Parathyroid adenoma (tissue), 2 donors: ENCODE measurements around the gene CYBRD1.

Experiments used
- H2AFZ ChIP-seq: fragments of 300-600 bp; sonication (generic); one replicate; pipeline ENCODE4 v1.7.0; 2017; ENCODE audit warnings: antibody characterized with exemption, mild to moderate bottlenecking
- H3K27ac ChIP-seq: fragments of 300-600 bp; sonication (generic); one replicate; pipeline ENCODE4 v1.7.0; 2017
- H3K27me3 ChIP-seq: fragments of 300-600 bp; sonication (generic); one replicate; pipeline ENCODE4 v1.7.0; 2017; ENCODE audit warnings: low read length; ENCODE audit not compliant: control insufficient read depth, insufficient read depth
- H3K36me3 ChIP-seq: fragments of 300-600 bp; sonication (generic); one replicate; pipeline ENCODE4 v1.7.0; 2017; ENCODE audit warnings: low read length; ENCODE audit not compliant: control insufficient read depth, insufficient read depth
- H3K4me1 ChIP-seq: fragments of 300-600 bp; sonication (generic); one replicate; pipeline ENCODE4 v1.7.0; 2017; ENCODE audit warnings: control low read depth
- H3K4me2 ChIP-seq: fragments of 300-600 bp; sonication (generic); one replicate; pipeline ENCODE4 v1.7.0; 2017; ENCODE audit warnings: low read length
- H3K4me3 ChIP-seq: fragments of 300-600 bp; sonication (generic); one replicate; pipeline ENCODE4 v1.7.0; 2017; ENCODE audit warnings: low read depth, low read length
- H3K79me2 ChIP-seq: fragments of 300-600 bp; sonication (generic); one replicate; pipeline ENCODE4 v1.7.0; 2017; ENCODE audit warnings: control low read depth
- H3K9ac ChIP-seq: fragments of 300-600 bp; sonication (generic); one replicate; pipeline ENCODE4 v1.7.0; 2017; ENCODE audit warnings: mild to moderate bottlenecking
- H3K9me3 ChIP-seq: fragments of 300-600 bp; sonication (generic); one replicate; pipeline ENCODE4 v1.7.0; 2017; ENCODE audit warnings: low read length; ENCODE audit not compliant: control insufficient read depth
- CTCF ChIP-seq: fragments of 300-600 bp; sonication (generic); IDR thresholded peaks from one replicate; pipeline ENCODE4 v1.7.0; 2017; ENCODE audit warnings: antibody characterized with exemption, mild to moderate bottlenecking
- donor health status: primary hyperparathyroidism.

CYBRD1 gene

GRCh38 chr2:171566057-171566456 lies 43.8 kb downstream of the CYBRD1 start:
- no peak overlapping the region for H3K9ac ChIP-seq
- H3K27me3 ChIP-seq = no peaks in the 10 kb centered on the region
- no peak overlapping the region for H2AFZ ChIP-seq
- no peak overlapping the region for H3K27ac ChIP-seq
- no peak for TF ChIP-seq CTCF
- H3K79me2 ChIP-seq = no peaks in the 10 kb centered on the region
- H3K9me3 ChIP-seq = no peaks in the 10 kb centered on the region
- no peak overlapping the region for H3K4me2 ChIP-seq
- no peaks in the 10 kb centered on the region for H3K36me3 ChIP-seq
- no peak overlapping the region for H3K4me3 ChIP-seq
- H3K4me1 ChIP-seq = no peaks in the 10 kb centered on the region

- no peak for TF ChIP-seq CTCF
- no peaks in the 10 kb centered on the region for H3K79me2 ChIP-seq
Observed at GRCh38 chr2:171566753-171567152, 44.5 kb downstream of the CYBRD1 start.

GRCh38 chr2:171568089-171568488 lies 45.8 kb downstream of the CYBRD1 start:
- Histone ChIP-seq H3K4me2 (no peak overlapping the region), H3K27ac (no peak overlapping the region), H3K4me3 (no peak overlapping the region), H3K79me2 (no peaks in the 10 kb centered on the region), H3K27me3 (no peaks in the 10 kb centered on the region), H3K4me1 (no peaks in the 10 kb centered on the region), H3K36me3 (no peaks in the 10 kb centered on the region), H3K9ac (no peak overlapping the region), H3K9me3 (no peaks in the 10 kb centered on the region), H2AFZ (no peak overlapping the region)
- no peak for TF ChIP-seq CTCF

More at GRCh38 chr2:171566753-171567152, 44.5 kb downstream of the CYBRD1 start:
- no peak overlapping the region for H3K4me2 ChIP-seq
- no peak overlapping the region for H3K9ac ChIP-seq
- H3K4me1 ChIP-seq = no peaks in the 10 kb centered on the region
- H3K27me3 ChIP-seq = no peaks in the 10 kb centered on the region
- no peaks in the 10 kb centered on the region for H3K36me3 ChIP-seq
- no peak overlapping the region for H2AFZ ChIP-seq
- no peak overlapping the region for H3K27ac ChIP-seq
- H3K4me3 ChIP-seq = no peak overlapping the region
- no peaks in the 10 kb centered on the region for H3K9me3 ChIP-seq

- H2AFZ ChIP-seq = no peak overlapping the region
- no peaks in the 10 kb centered on the region for H3K27me3 ChIP-seq
- no peaks in the 10 kb centered on the region for H3K4me1 ChIP-seq
- no peaks in the 10 kb centered on the region for H3K79me2 ChIP-seq
- no peaks in the 10 kb centered on the region for H3K36me3 ChIP-seq
- no peak overlapping the region for H3K27ac ChIP-seq
- H3K9ac ChIP-seq = no peak overlapping the region
- no peak overlapping the region for H3K4me2 ChIP-seq
- no peak overlapping the region for H3K4me3 ChIP-seq
- TF ChIP-seq CTCF = no peak
- no peaks in the 10 kb centered on the region for H3K9me3 ChIP-seq
Observed at GRCh38 chr2:171571721-171572120, 49.4 kb downstream of the CYBRD1 start.

GRCh38 chr2:171574149-171574795 lies 52.0 kb downstream of the CYBRD1 start:
- Histone ChIP-seq H3K36me3 (no peaks in the 10 kb centered on the region), H3K27me3 (no peaks in the 10 kb centered on the region), H2AFZ (peak overlapping the region; percentile 59), H3K9ac (no peak overlapping the region), H3K4me2 (no peak overlapping the region), H3K4me1 (no peaks in the 10 kb centered on the region), H3K9me3 (no peaks in the 10 kb centered on the region), H3K4me3 (no peak overlapping the region), H3K79me2 (no peaks in the 10 kb centered on the region), H3K27ac (no peak overlapping the region)
- TF ChIP-seq CTCF = peak; percentile 96
